Activated T-cell treated with anti-CD3 and anti-CD28 coated beads, Interleukin-2, amount 50 U/mL, for 48 hours (primary cell): ENCODE results near the gene USP48.

Experiments
- DNase-seq, 2 experiments: peaks; one replicate each; pipeline ENCODE4 v3.0.0-alpha.2; 2020

The USP48 gene

GRCh38 chr1:21649315-21649714 lies 133.6 kb downstream of the USP48 start:
- no peak for DNase-seq

- DNase-seq: no peak
These were observed 134.2 kb downstream of the USP48 start for GRCh38 chr1:21648791-21649190.

- no peak for DNase-seq
These were observed 134.6 kb downstream of the USP48 start for GRCh38 chr1:21648352-21648730.

- peak; percentile 58 to 62 for DNase-seq
These were observed 135.3 kb downstream of the USP48 start for GRCh38 chr1:21647431-21648351.

- no peak for DNase-seq
These were observed 137.4 kb downstream of the USP48 start for GRCh38 chr1:21645550-21645949.

- no peak for DNase-seq
These were observed 138.0 kb downstream of the USP48 start for GRCh38 chr1:21644906-21645305.

- DNase-seq: no peak
These were observed 138.6 kb downstream of the USP48 start for GRCh38 chr1:21644348-21644747.

GRCh38 chr1:21643624-21644023 lies 139.3 kb downstream of the USP48 start:
- DNase-seq: no peak

- no peak for DNase-seq
These were observed 140.8 kb downstream of the USP48 start for GRCh38 chr1:21641967-21642739.

GRCh38 chr1:21641537-21641936 lies 141.4 kb downstream of the USP48 start:
- no peak for DNase-seq

GRCh38 chr1:21641076-21641475 lies 141.9 kb downstream of the USP48 start:
- no peak for DNase-seq

GRCh38 chr1:21640653-21641052 lies 142.3 kb downstream of the USP48 start:
- no peak for DNase-seq

- no peak for DNase-seq
These were observed 143.3 kb downstream of the USP48 start for GRCh38 chr1:21639594-21640041.

GRCh38 chr1:21638531-21639341 lies 144.2 kb downstream of the USP48 start:
- DNase-seq: peak; percentile 26 to 30

- DNase-seq: no peak
These were observed 145.4 kb downstream of the USP48 start for GRCh38 chr1:21637514-21637913.

GRCh38 chr1:21636029-21636428 lies 146.9 kb downstream of the USP48 start:
- DNase-seq: no peak

- no peak for DNase-seq
These were observed 148.0 kb downstream of the USP48 start for GRCh38 chr1:21634806-21635535.

GRCh38 chr1:21633992-21634805 lies 148.8 kb downstream of the USP48 start:
- DNase-seq: no peak

GRCh38 chr1:21633141-21633755 lies 149.7 kb downstream of the USP48 start:
- no peak for DNase-seq

GRCh38 chr1:21631944-21632887 lies 150.7 kb downstream of the USP48 start:
- no peak for DNase-seq
